ENCODE measurements around the gene SMPD4.

DNA sequence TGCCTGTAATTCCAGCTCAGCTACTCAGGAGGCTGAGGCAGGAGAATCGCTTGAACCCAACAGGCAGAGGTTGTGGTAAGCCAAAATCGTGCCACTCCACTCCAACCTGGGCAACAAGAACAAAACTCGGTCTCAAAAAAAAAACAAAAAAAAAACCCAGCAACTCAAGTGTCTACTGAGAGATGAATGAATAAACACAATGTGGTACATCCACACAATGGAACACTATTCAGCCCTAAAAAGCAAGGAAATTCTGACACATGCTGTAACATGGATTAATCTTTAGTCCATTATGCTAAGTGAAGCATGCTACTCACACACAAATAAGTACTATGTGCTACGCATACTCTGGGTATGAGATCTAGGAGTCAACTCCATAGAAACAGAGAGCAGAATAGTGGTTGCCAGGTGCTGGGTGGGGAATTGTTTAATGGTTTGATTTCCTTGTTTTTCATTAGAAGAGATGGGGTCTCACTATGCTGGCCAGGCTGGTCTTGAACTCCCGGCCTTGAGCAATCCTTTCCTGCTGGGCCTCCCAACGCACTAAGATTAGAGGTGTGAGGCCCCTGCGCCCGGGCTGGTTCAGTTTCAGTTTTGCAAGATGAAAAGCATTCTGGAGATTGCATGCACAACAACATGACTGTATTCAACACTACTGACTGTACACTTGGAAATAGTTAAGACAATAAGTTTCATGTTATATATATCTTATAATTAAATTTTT is 15.9 kb downstream of the SMPD4 start:
- TF ChIP-seq, protein P1, sequence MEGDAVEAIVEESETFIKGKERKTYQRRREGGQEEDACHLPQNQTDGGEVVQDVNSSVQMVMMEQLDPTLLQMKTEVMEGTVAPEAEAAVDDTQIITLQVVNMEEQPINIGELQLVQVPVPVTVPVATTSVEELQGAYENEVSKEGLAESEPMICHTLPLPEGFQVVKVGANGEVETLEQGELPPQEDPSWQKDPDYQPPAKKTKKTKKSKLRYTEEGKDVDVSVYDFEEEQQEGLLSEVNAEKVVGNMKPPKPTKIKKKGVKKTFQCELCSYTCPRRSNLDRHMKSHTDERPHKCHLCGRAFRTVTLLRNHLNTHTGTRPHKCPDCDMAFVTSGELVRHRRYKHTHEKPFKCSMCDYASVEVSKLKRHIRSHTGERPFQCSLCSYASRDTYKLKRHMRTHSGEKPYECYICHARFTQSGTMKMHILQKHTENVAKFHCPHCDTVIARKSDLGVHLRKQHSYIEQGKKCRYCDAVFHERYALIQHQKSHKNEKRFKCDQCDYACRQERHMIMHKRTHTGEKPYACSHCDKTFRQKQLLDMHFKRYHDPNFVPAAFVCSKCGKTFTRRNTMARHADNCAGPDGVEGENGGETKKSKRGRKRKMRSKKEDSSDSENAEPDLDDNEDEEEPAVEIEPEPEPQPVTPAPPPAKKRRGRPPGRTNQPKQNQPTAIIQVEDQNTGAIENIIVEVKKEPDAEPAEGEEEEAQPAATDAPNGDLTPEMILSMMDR (IDR thresholded peaks at IDR 0.05), result no peak
- TF ChIP-seq SP1 (CRISPR knock-in tag; conservative IDR thresholded peaks at IDR 0.05), result no peak

All from WTC11 (cell line).